GM12872 (cell line): ENCODE results near the gene PRR19.

Experiments
- CTCF ChIP-seq: IDR thresholded peaks from 3 replicates; pipeline ENCODE4 v1.5.1; 2011; ENCODE audit warnings: low read depth, mild to moderate bottlenecking, low read length, moderate library complexity; ENCODE audit not compliant: insufficient read depth

The PRR19 gene

GRCh38 chr19:42275103-42275502, 26.8 kb upstream of the PRR19 start:
- TF ChIP-seq CTCF = no peak

GRCh38 chr19:42275517-42275916, 26.4 kb upstream of the PRR19 start:
- no peak for TF ChIP-seq CTCF

GRCh38 chr19:42276284-42276683, 25.6 kb upstream of the PRR19 start:
- TF ChIP-seq CTCF = no peak

- no peak for TF ChIP-seq CTCF
Observed at GRCh38 chr19:42276821-42277220, 25.1 kb upstream of the PRR19 start.

- TF ChIP-seq CTCF = no peak
Observed at GRCh38 chr19:42277821-42278451, 24.0 kb upstream of the PRR19 start.

GRCh38 chr19:42278452-42279154, 23.3 kb upstream of the PRR19 start:
- TF ChIP-seq CTCF = no peak

GRCh38 chr19:42279155-42279901, 22.6 kb upstream of the PRR19 start:
- TF ChIP-seq CTCF = no peak
